ENCODE results near the gene MTCL1. TPM values are rescaled to one million over a fixed set of nuclear protein-coding genes. Genes with fewer than 3 reads are reported as not detected.

Gene MTCL1
- total RNA-seq, 1 donor from 2014 or later = 54.4 TPM

DNA sequence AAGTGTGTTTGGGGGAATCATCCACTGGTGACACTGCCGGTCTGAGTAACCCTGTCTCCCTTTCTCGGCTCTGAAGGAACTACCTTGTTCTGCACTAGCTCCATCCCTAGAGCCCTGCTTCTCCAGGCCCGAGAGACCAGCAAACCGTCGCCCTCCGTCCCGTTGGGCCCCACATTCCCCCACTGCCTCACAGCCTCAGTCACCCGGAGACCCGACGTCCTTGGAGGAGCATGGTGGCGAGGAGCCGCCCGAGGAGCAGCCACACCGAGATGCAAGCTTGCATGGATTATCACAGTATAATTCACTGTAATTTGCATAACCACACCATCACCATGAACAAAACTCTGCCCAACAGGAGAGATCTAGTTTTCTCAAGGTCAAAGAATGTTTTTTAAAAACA lies 126.2 kb downstream of the MTCL1 start:
- Mint-ChIP-seq H3K27ac (ENCODE audit: unreplicated experiment) (no peak overlapping the region), H3K36me3 (ENCODE audit: low read depth) (peaks cover 10% of the 10 kb centered on the region), H3K4me1 (ENCODE audit: low read depth) (peaks cover 37% of the 10 kb centered on the region), H3K27me3 (ENCODE audit: low read depth) (no peaks in the 10 kb centered on the region), H3K4me3 (ENCODE audit: unreplicated experiment) (no peak overlapping the region), H3K9me3 (ENCODE audit: low read depth) (no peaks in the 10 kb centered on the region)
- no peak for DNase-seq (ENCODE audit: low spot score)
- TF ChIP-seq CTCF (IDR thresholded peaks at IDR 0.05) = no peak

GRCh38 chr18:8833480-8833879 lies 128.1 kb downstream of the MTCL1 start:
- H3K9me3 Mint-ChIP-seq (ENCODE audit: low read depth) = no peaks in the 10 kb centered on the region
- no peak overlapping the region for H3K4me3 Mint-ChIP-seq (ENCODE audit: unreplicated experiment)
- H3K27ac Mint-ChIP-seq (ENCODE audit: unreplicated experiment) = no peak overlapping the region
- H3K4me1 Mint-ChIP-seq (ENCODE audit: low read depth) = peaks cover 33% of the 10 kb centered on the region
- no peak for TF ChIP-seq CTCF (IDR thresholded peaks at IDR 0.05)
- H3K36me3 Mint-ChIP-seq (ENCODE audit: low read depth) = peaks cover 9% of the 10 kb centered on the region
- no peaks in the 10 kb centered on the region for H3K27me3 Mint-ChIP-seq (ENCODE audit: low read depth)
- no peak for DNase-seq (ENCODE audit: low spot score)

DNA sequence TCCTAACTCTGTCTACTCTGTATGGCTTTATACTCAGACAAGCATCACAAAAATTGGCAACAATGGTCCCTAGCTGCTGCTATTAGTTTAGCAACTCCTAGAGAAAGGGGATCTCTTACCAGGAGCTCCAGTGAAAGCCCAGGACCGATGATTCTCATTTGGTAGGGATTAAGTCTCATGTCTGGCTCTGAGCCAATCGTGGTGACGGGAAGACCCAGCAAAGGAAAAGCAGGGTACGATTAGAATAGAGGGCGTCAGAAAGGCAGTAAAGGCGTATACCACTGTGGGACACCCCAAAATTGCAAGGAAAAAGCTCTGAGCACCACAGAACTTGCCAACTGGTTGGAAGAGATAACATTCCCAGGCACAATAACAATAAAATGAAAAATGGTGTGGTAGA lies 129.5 kb downstream of the MTCL1 start:
- H3K4me3 Mint-ChIP-seq (ENCODE audit: unreplicated experiment) = no peak overlapping the region
- H3K27ac Mint-ChIP-seq (ENCODE audit: unreplicated experiment) = no peak overlapping the region
- H3K27me3 Mint-ChIP-seq (ENCODE audit: low read depth) = no peaks in the 10 kb centered on the region

GRCh38 chr18:8835521-8835953 lies 130.2 kb downstream of the MTCL1 start:
- H3K9me3 Mint-ChIP-seq (ENCODE audit: low read depth) = no peaks in the 10 kb centered on the region
- no peak for TF ChIP-seq CTCF (IDR thresholded peaks at IDR 0.05)
- H3K4me3 Mint-ChIP-seq (ENCODE audit: unreplicated experiment) = no peak overlapping the region
- H3K27ac Mint-ChIP-seq (ENCODE audit: unreplicated experiment) = no peak overlapping the region
- no peaks in the 10 kb centered on the region for H3K27me3 Mint-ChIP-seq (ENCODE audit: low read depth)
- H3K4me1 Mint-ChIP-seq (ENCODE audit: low read depth) = peaks cover 24% of the 10 kb centered on the region
- no peak for DNase-seq (ENCODE audit: low spot score)
- peaks cover 5% of the 10 kb centered on the region for H3K36me3 Mint-ChIP-seq (ENCODE audit: low read depth)

More for the DNA sequence above, 129.5 kb downstream of the MTCL1 start:
- H3K9me3 Mint-ChIP-seq (ENCODE audit: low read depth) = no peaks in the 10 kb centered on the region
- H3K36me3 Mint-ChIP-seq (ENCODE audit: low read depth) = peaks cover 7% of the 10 kb centered on the region
- DNase-seq (ENCODE audit: low spot score) = no peak
- H3K4me1 Mint-ChIP-seq (ENCODE audit: low read depth) = peaks cover 30% of the 10 kb centered on the region
- TF ChIP-seq CTCF (IDR thresholded peaks at IDR 0.05) = no peak

- Mint-ChIP-seq H3K27me3 (ENCODE audit: low read depth) (no peaks in the 10 kb centered on the region), H3K4me3 (ENCODE audit: unreplicated experiment) (no peak overlapping the region), H3K36me3 (ENCODE audit: low read depth) (no peaks in the 10 kb centered on the region), H3K27ac (ENCODE audit: unreplicated experiment) (no peak overlapping the region), H3K4me1 (ENCODE audit: low read depth) (peaks cover 28% of the 10 kb centered on the region), H3K9me3 (ENCODE audit: low read depth) (peaks cover 3% of the 10 kb centered on the region)
- no peak for TF ChIP-seq CTCF (IDR thresholded peaks at IDR 0.05)
- DNase-seq (ENCODE audit: low spot score) = no peak
These were observed 133.9 kb downstream of the MTCL1 start for GRCh38 chr18:8839281-8839680.

Measured in chondrocyte (in vitro differentiated cells).